Liver (tissue), 3 donors: Measurements from ENCODE around the gene GOLGA5.
"Not testable (repeated sequence)": the region's sequence is repeated elsewhere in the genome, so short reads cannot be mapped to it uniquely, and the experiment has no call there.

ENCODE experiments used
- CTCF ChIP-seq: fragments of 150-350 bp; IDR thresholded peaks from 2 replicates; pipeline ENCODE4 v1.5.1; 2017; ENCODE audit warnings: improper control_type of control experiment, low read depth, low read length; ENCODE audit not compliant: missing input control
- FOXA1 ChIP-seq: IDR thresholded peaks from 2 replicates; pipeline ENCODE4 v1.6.1; 2016; ENCODE audit warnings: antibody characterized with exemption
- GABPA ChIP-seq, 2 donors: IDR thresholded peaks in 1 of 2; conservative IDR thresholded peaks in 1 of 2; 2 replicates each; pipeline ENCODE4 v1.6.1; 2016; ENCODE audit warnings: antibody characterized with exemption in 2 of 2, mild to moderate bottlenecking in 1 of 2, moderate library complexity in 1 of 2
- JUND ChIP-seq, 2 donors: IDR thresholded peaks; 2 replicates each; pipeline ENCODE4 v1.6.1; 2016; ENCODE audit warnings: antibody characterized with exemption in 2 of 2
- MAX ChIP-seq: IDR thresholded peaks from 2 replicates; pipeline ENCODE4 v1.6.1; 2016; ENCODE audit warnings: antibody characterized with exemption
- RAD21 ChIP-seq, 2 donors: IDR thresholded peaks; 2 replicates each; pipeline ENCODE4 v1.6.1; 2016; ENCODE audit warnings: antibody characterized with exemption in 2 of 2, mild to moderate bottlenecking in 2 of 2
- RXRA ChIP-seq, 2 donors: IDR thresholded peaks; 2 replicates each; pipeline ENCODE4 v1.6.1; 2017 to 2018; ENCODE audit warnings: antibody characterized with exemption in 2 of 2, mild to moderate bottlenecking in 1 of 2
- SP1 ChIP-seq: IDR thresholded peaks from 2 replicates; pipeline ENCODE4 v1.6.1; 2018; ENCODE audit warnings: antibody characterized with exemption, mild to moderate bottlenecking
- YY1 ChIP-seq: IDR thresholded peaks from 2 replicates; pipeline ENCODE4 v1.6.1; 2016; ENCODE audit warnings: antibody characterized with exemption, mild to moderate bottlenecking
- TF ChIP-seq, protein P1 (sequence below): IDR thresholded peaks from 2 replicates; pipeline ENCODE4 v1.6.1; 2016; ENCODE audit warnings: antibody characterized with exemption
- donor health status: healthy.
- donor health status: healthy.

GRCh38 chr14:92778868-92779565, 15.1 kb upstream of the GOLGA5 start:
- TF ChIP-seq CTCF; GABPA (IDR thresholded peaks at IDR 0.05 in 1 of 2, conservative IDR thresholded peaks at IDR 0.05 in 1 of 2); MAX; FOXA1; RXRA (IDR thresholded peaks at IDR 0.05); JUND (IDR thresholded peaks at IDR 0.05); SP1; RAD21 (IDR thresholded peaks at IDR 0.05); YY1: not testable (repeated sequence)
- TF ChIP-seq, protein P1, sequence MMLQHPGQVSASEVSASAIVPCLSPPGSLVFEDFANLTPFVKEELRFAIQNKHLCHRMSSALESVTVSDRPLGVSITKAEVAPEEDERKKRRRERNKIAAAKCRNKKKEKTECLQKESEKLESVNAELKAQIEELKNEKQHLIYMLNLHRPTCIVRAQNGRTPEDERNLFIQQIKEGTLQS: not testable (repeated sequence)
